KOPT-K1 (cell line): ENCODE data around the gene SLC41A3.

Source experiments
- H3K27ac ChIP-seq: fragments of 200-600 bp; sonication (generic); 2 replicates; pipeline ENCODE4 v1.5.1; 2016; ENCODE audit warnings: antibody characterized with exemption, mild to moderate bottlenecking, low read depth, low read length; ENCODE audit not compliant: poor library complexity, severe bottlenecking
- H3K36me3 ChIP-seq: fragments of 200-600 bp; sonication (generic); 2 replicates; pipeline ENCODE4 v1.5.1; 2017; ENCODE audit warnings: antibody characterized with exemption, mild to moderate bottlenecking, low read length, moderate library complexity; ENCODE audit not compliant: insufficient read depth
- H3K9me3 ChIP-seq: fragments of 200-600 bp; sonication (generic); 2 replicates; pipeline ENCODE4 v1.5.1; 2017; ENCODE audit warnings: antibody characterized with exemption, low read length, mild to moderate bottlenecking; ENCODE audit not compliant: insufficient read depth, poor library complexity, severe bottlenecking

The SLC41A3 gene

GRCh38 chr3:126083913-126084767, at the start of gene SLC41A3:
TSS of gene SLC41A3 (minus strand) at chr3:126084124. CDS start at chr3:126068219, 15,905 bp downstream.
- H3K9me3 ChIP-seq, result peaks cover 25% of the 10 kb centered on the region
- H3K27ac ChIP-seq, result peak within 1 kb of the TSS; percentile 84
- no peaks in the 10 kb centered on the region for H3K36me3 ChIP-seq

DNA sequence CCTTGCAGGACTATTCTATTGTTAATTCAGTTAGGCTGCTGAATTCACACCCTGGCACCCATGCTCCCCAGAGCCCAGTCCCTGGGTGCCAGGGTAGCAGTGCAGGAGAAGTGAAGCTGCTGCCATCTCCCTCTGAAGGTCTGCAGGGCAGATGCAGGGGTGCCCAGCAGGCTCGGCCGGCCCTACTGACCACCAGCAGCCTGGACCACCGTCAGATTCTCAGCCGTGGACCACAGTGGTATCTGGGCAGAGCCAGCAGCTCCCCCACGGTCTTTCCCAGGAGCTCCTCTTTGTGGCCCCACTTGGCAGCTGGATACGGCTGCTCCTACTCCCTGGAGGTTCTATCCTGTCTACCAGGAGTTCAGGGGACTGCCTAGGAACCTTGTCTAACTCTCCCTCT, 49.7 kb upstream of the SLC41A3 start:
- no peaks in the 10 kb centered on the region for H3K36me3 ChIP-seq
- H3K9me3 ChIP-seq, result no peaks in the 10 kb centered on the region
- H3K27ac ChIP-seq, result no peak overlapping the region

DNA sequence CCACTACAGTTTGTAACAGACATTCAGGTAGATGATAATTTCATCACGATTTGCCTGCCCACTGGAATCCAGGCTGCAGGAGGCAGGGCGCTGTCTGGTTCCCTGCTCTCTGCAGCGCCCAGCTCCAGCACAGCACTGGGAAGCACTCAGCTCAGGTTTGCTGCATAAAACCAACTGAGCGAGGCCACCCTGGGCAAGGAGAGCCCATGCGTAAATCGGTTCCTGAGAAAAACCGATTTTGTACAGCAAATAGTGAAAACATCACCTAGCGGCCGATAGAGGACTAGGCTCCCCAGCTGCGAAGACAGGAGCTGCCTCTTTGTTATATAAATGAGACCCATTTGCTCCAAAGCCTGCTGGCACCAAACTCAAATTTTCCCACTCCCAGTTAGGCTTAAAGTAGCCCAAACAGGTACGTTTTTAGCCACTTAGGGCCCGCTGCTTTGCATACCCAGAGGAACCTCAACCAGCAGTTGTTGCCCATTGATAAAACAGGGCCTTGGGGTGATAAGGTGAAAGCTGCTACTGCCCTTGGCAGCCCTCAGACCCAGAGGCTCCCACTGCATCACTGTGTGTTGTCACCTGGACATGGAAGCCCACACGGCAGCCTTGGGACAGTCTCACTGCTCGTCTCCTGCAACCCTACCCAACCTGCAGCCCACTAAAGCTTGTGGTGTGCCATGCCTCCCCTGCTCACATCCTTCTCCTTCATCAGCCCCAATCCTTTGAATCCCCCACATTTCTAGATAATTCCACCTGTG, 49.0 kb upstream of the SLC41A3 start:
- no peaks in the 10 kb centered on the region for H3K9me3 ChIP-seq
- H3K27ac ChIP-seq, result no peak overlapping the region

GRCh38 chr3:126131881-126132750, 48.2 kb upstream of the SLC41A3 start:
- Histone ChIP-seq H3K36me3 (no peaks in the 10 kb centered on the region), H3K9me3 (no peaks in the 10 kb centered on the region), H3K27ac (no peak overlapping the region)

More for the DNA sequence above, 49.0 kb upstream of the SLC41A3 start:
- no peaks in the 10 kb centered on the region for H3K36me3 ChIP-seq

DNA sequence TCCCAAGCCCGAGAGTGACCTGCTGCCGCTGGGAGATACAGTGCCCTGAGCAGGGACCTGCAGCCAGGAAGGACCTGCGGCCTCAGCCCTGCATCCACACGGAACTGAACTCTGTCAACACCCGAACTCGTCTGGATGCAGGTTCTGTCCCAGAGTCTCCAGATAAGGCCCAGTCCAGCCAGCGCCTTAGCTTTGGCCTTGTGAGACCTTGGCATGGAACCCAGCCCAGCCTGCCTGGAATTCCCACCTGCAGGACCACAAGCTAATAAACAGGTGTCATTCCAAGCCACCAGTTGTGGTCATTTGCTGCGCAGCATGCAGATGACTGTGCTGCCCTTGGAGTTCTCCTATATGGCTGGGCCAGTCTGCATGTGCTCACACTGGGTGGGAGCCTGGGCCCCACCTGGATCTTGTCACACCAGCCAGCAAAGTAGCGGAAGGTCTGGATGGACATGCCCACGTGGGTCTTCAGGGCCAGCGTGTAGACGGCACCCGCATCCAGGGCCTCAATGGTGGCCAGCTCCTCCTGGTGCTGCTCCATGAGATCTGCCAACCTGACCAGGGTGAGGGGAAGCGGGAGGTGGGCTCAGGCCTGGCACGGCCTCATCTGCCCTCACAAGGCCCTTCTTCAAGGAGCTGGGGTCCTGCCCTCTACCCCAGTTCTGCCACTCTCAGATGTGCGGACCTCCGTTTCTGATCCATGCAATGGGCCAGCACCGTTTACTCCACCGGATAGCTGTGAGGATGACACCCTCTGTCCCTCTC, 47.2 kb upstream of the SLC41A3 start:
- Histone ChIP-seq H3K9me3 (no peaks in the 10 kb centered on the region), H3K27ac (no peak overlapping the region), H3K36me3 (no peaks in the 10 kb centered on the region)

GRCh38 chr3:126130081-126130855, 46.3 kb upstream of the SLC41A3 start:
- H3K27ac ChIP-seq, result no peak overlapping the region
- no peaks in the 10 kb centered on the region for H3K36me3 ChIP-seq
- no peaks in the 10 kb centered on the region for H3K9me3 ChIP-seq

DNA sequence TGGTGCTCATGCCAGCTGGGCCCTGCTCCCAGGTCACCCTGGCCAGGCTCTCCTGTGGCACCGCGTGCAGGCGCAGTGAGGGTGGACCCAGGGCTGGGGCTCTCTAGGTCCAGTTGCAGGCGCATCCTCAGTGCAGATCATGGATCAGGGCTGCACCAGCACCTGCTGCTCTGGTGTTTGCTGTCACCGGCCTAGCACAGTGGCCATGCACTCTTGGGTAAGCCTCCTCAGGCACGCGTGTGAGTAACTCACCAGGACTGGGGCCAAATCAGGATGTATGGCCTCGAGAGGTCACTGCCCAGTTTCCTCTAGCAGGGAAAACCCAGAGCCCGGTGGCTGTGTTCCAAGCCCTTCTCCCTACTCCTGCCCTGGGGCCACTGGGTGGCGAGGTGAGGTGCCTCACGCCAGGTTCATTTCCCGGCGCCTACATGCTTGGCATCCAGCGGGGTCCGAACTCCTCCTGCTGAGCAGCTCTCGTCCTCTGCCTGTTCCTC, 45.5 kb upstream of the SLC41A3 start:
- H3K36me3 ChIP-seq, result no peaks in the 10 kb centered on the region
- no peak overlapping the region for H3K27ac ChIP-seq
- no peaks in the 10 kb centered on the region for H3K9me3 ChIP-seq

- H3K27ac ChIP-seq, result no peak overlapping the region
- H3K9me3 ChIP-seq, result no peaks in the 10 kb centered on the region
- no peaks in the 10 kb centered on the region for H3K36me3 ChIP-seq
Measured at GRCh38 chr3:126128504-126129397, 44.8 kb upstream of the SLC41A3 start.

DNA sequence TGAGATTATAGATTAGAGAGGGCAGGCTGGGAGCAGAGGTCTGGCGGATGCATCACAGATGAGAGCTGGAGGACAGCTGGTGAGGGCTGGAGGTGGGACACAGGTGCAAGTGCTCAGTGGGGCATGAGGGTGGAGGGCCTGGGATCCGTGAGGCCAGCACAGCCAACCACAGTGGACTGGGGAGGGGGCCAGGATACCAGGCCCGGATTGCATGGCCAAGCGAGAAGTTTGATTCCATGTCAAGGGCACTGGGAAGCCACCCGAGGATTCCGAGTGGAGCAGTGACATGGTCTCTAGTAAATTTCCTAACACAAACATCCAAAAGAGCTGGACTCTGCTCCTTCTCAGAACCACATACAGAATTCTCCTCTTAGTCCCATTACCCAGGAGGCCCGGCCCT, 44.0 kb upstream of the SLC41A3 start:
- no peak overlapping the region for H3K27ac ChIP-seq
- H3K9me3 ChIP-seq, result no peaks in the 10 kb centered on the region
- H3K36me3 ChIP-seq, result no peaks in the 10 kb centered on the region

DNA sequence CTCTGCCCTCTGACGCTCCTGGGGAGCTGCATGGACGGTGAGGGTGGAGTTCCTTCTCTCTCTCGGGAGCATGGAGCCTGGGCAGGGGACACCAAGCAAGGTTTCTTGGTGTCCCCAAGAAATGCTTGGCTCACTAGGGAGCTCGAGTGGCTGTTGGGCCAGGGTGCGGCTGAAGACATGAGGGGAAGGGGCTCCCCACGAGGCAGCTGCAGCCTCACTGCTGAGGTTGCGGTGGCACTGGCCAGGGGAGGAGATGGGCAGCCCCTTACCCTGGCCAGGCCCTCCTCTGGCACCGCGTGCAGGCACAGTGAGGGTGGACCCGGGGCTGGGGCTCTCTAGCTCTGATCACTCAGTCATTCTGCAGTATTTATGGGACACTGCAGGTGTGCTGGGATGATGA, 43.5 kb upstream of the SLC41A3 start:
- H3K27ac ChIP-seq, result no peak overlapping the region

GRCh38 chr3:126126811-126127431, 43.0 kb upstream of the SLC41A3 start:
- H3K9me3 ChIP-seq, result no peaks in the 10 kb centered on the region
- no peaks in the 10 kb centered on the region for H3K36me3 ChIP-seq
- H3K27ac ChIP-seq, result no peak overlapping the region

More for the DNA sequence above, 43.5 kb upstream of the SLC41A3 start:
- no peaks in the 10 kb centered on the region for H3K36me3 ChIP-seq
- no peaks in the 10 kb centered on the region for H3K9me3 ChIP-seq

DNA sequence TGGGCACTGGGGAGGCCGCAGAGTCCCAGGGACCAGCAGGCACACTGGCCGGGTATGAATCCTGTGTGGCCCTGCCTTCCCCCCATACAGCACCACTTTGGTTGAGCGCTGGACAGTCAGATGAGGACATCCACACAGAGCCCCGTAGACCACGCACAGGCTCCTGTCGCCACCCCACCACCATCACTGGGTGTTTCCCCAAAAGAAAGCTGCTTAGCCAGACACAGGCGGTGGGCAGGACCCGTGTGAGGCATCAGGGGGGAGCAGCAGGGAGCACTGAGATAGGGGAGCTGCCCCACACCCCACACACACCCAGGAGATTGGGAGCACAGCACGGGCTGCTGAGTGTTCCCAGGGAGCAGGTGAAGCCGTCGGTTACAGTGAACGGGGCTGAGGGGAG, 42.4 kb upstream of the SLC41A3 start:
- H3K27ac ChIP-seq, result no peak overlapping the region
- no peaks in the 10 kb centered on the region for H3K36me3 ChIP-seq
- no peaks in the 10 kb centered on the region for H3K9me3 ChIP-seq
